Retina (tissue), 1 donor: Measurements from ENCODE around the gene LBH.

Source experiments
- DNase-seq: peaks from one replicate; pipeline ENCODE4 v3.0.0-alpha.2; 2016

The LBH gene

DNA sequence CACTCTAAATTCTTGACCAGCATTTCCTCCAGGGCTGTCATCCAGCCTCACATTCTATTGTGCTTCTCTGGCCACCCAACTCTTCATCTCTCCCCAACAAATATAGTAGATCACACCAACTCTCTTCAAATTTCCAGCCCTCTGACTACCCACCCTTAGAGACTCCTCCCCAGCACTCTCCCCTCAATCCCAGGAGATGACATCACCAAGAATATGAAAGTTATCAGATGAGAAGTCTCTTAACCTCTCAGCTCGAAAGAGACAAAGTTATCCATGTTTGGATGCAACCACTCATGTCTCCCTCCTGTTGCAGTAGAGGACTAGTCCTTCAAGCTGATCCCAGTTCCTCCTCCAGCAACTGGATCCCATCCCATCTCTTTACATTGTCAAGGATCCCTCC lies 47.1 kb downstream of the LBH start:
- DNase-seq, result no peak

- no peak for DNase-seq
Measured at GRCh38 chr2:30280596-30281434, 49.5 kb downstream of the LBH start.

DNA sequence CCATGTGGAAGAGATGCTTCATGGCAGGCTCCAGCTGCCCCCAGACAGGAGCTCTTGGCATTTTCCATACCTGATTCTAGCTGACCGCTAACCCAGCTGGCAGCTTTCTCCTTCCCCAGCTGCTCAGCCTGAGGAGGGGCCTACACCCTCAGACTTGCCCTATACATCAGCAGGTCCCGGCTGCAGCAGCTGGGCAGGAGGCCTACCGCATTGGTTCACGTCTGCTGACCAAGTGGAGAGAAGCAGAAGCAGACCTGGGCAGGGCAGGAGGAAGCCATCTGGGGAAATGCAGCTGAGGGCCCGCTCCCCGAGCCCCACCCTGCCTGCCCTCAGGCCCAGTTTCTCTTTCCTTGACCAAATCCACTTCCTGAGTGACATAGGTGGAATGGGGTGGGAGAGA lies 50.7 kb downstream of the LBH start:
- DNase-seq, result no peak

DNA sequence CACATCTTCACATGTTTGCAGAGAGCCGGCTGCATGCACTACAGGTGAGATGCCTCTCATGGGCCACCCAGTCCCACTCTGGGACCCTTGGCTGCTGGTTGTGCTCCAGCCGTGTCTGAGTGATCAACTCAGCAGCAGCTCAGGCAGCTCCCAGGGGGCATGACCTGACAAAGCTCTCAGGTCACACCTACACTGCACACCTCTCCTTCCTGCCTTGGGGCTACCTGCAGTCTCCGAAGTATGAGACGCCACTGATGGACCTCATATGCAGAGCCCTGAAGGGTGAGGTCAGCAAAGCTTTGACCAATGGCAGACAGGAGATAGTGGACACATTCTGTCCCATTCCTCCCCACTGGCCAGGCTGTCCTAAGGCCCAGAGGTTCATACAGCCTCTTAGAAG lies 51.4 kb downstream of the LBH start:
- DNase-seq, result no peak

DNA sequence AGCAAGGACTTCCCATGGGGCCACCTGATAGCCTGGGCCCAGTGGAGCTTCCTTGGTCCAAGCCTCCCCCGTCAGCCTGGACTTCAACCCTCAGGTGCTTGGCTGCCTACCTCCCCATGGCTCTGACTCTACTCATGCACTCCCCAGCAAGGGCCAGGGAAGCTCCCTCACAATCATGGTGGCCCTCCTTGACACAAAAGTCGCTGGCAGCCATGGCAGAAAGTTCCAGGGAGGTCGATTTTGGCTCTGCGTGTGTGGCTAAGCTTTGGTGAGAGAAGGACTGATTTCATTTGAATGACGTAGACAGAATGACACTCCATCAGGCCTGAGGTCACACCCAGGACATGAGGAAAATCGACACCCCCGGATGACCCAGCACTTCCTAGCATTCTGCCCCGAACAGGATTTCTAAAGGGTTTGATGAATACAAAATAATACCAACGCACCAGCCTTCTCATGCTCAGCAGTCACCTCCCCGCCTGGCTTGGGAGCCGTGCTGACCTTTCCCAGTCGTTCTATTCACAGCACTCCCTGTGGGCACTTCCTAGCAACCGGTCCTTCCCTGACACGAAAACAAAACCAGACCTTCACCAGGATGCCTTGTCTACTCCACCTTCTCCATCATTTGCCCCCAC lies 52.7 kb downstream of the LBH start:
- no peak for DNase-seq

- DNase-seq, result no peak
Measured at GRCh38 chr2:30285758-30286157, 54.4 kb downstream of the LBH start.

DNA sequence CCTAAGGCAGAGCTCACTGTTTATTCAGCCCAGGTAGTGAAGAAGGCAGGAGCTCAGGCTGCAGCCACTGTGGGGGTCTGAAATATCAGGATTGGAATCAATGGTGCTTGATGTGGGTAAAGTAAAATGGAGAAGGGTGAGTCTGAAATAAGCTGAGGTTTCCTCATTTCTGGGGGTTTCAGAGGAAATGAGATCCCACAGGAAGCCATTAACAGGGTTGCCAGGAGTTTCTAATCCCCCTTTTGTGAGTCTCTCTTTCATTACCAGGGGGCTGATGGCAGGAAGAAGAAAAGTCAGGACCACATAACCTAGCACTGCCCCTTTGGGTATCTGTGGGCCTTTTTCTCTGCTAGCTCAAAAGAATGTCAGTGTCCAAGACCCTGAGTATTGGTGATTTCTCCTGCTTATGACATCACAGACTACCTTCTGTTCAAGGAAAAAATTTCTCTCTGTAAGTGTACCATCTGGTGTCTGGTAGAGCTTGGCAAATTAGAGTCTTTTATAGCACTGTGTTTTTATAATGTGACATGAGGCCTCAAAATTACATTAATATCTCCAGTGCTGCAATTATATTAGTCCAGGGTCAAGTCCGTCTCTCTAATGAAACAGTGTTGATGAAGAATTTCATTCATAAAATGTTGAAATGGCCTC lies 56.0 kb downstream of the LBH start:
- DNase-seq, result no peak

DNA sequence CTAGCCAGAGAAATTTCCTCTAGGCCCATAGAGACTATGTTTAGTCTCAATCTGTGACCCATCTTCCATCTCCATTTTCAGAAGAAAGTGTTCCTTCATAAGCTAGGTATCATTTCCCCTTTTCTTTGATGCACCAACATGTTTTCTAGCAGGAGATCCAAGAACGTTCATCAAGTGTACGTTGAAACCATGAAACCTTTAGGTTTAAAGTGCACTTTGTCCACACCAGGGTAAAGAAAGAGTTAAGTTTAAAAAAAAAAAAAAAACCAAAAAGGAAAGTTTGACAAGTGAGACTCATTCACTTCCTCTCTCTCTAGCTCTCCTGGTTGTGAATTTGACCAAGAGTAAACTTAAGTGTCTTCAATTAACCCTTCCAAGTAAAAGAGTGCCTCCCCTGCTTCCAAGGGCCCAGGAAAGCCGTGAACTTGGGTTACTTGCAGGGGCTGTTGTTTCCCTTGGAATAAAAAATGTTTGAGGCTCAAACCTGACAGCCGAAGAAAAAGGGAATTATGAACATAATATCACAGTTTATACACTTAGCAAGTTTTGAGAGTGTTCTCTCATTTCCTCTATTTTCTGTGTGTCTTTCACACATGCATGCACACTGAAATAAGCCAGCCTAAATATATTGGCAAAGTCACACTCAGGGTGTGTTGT lies 56.7 kb downstream of the LBH start:
- DNase-seq, result no peak

DNA sequence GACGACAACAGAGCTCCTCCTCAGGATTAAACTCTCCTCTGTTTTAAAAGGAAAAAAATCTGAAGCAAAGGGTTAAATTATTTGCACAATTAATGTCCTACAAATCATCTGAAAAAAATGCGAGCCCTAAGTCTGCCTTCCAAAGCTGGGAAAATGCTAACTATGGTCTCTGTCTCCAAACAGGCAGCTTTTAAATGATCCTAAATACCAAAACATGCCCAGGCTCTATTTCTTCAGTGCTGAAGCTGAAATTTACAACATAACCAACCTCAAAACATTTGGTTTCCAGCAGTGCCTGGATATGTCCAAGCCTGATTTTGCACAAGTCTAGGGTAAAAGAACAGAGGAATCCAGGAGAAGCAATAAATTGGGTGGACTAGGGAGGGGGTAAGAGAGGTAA lies 57.2 kb downstream of the LBH start:
- no peak for DNase-seq

DNA sequence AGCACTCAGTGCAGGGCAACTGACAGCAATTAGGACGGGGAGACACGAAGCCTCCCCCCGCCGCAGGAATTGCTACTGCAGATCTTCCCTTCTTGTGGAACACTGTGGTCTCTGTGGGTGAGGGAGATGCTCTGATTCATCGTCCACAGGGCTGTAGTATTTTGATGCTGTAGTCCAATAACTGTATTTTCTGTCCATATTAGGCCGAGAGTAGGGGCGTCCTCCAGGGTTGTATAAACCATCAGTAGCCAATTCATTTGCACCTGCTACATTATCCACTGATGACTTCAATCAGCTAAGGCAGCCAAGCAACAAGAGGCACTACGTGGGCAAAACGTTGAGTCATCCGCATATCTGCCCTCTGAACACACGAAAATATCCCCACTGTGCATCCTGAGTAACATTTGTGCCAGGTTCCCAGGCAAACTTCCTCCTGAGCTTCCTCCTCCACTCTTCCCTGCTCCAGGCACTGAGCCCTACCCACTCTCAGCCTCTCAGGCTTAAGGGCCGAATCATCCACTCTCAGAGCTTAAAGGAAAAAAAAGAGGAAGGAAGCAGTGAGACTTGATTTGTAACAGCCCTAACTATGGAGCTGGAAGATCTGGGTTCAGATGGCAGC lies 62.1 kb downstream of the LBH start:
- no peak for DNase-seq

DNA sequence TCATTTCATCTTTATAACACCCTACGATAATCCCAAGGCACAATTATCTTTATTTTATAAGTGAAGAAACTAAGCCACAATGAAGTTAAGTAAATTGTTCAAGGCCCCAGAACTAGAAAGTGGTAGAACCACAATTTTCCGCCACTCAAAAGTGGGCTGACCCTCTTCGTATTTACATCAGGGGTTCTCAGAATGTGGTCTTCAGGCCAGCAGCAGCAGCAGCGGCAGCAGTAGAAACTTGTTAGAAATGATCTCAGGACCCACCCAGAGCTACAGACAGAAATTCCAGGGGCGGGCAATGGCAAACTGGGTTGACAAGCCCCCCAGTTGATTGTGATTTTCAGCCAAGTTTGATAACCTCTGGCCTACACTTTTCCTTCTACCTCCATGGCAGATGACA lies 62.8 kb downstream of the LBH start:
- DNase-seq, result no peak

- no peak for DNase-seq
Measured at GRCh38 chr2:30296496-30296895, 65.2 kb downstream of the LBH start.

DNA sequence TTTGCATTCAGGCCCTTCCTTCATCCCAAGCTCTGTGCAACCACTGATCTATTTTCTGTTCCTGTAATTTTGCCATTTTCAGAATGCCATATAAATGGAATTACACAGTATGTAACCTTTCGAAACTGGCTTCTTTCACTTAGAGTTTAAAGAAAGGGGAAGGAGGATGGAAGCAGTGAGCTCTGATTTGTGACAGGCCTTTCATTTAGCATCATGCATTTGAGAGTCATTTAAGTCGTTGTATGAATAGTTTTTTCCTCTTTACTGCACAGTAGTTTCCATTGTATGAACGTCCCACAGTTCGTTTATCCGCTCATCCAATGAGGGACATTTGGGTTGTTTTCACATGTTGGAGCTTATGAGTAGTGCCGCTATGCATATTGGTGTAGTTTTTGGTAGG lies 67.0 kb downstream of the LBH start:
- no peak for DNase-seq

- no peak for DNase-seq
Measured at GRCh38 chr2:30300122-30300455, 68.8 kb downstream of the LBH start.

GRCh38 chr2:30300456-30301221 lies 69.3 kb downstream of the LBH start:
- DNase-seq, result peak; percentile 22

DNA sequence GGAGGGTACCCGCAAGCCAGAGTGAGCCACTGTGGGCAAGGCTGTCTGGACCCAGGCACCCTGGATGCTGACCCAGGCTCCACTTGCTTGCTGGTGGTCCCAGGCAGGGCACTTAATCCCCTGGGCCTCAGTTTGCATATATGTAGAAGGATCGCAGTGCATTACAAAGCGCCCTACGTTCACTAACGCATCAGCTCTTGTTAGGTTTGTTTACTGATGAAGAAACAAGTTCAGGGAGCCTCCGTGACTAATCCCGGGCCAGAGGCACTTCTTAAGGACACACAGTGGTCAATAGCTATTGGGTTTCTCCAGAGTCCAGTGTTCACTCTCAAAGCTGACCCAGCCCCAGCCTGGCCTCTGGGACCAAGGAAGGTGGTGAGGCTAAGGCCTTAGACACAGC lies 70.2 kb downstream of the LBH start:
- DNase-seq, result no peak

- DNase-seq, result no peak
Measured at GRCh38 chr2:30302566-30302965, 71.2 kb downstream of the LBH start.

DNA sequence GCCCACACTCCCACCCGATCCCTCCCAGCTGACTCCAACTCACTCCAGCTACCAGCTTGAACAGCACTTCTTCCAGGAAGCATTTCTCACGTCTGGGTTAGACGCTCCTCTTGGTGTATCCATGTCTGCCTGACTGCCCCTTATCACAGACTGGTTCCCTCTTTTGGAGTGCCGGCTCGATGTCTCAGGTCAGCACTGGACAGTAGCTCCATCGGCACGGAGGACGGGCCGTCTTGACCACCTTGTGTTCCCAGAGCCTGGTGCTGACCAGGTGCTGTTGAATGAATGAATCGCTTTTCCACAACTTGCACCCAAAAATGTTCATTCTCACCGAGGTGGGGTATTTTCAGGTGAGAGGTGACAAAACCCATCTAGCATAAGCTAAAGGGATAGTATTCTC lies 71.8 kb downstream of the LBH start:
- no peak for DNase-seq

- no peak for DNase-seq
Measured at GRCh38 chr2:30305235-30305634, 73.9 kb downstream of the LBH start.

- no peak for DNase-seq
Measured at GRCh38 chr2:30306522-30306921, 75.2 kb downstream of the LBH start.

- DNase-seq, result no peak
Measured at GRCh38 chr2:30308280-30308679, 76.9 kb downstream of the LBH start.
